HG03439 (cell line): ENCODE results near the gene CKMT1A.
A peak's percentile ranks its signal among the peaks of the same experiment; 100 is the strongest.
"Not testable (repeated sequence)": the region's sequence is repeated elsewhere in the genome, so short reads cannot be mapped to it uniquely, and the experiment has no call there.

ENCODE experiments used
- ATAC-seq: cut with Tn5 transposase; IDR thresholded peaks from one replicate; pipeline ENCODE4 v1.9.1; 2021; ENCODE audit warnings: mild to moderate bottlenecking, moderate library complexity; ENCODE audit not compliant: unreplicated experiment

Gene CKMT1A

GRCh38 chr15:43693148-43694022 lies at the start of gene CKMT1A:
CKMT1A (plus strand) TSS chr15:43693859; CDS start chr15:43694051, 192 bp downstream.
- not testable (repeated sequence) for ATAC-seq

- ATAC-seq: no peak
Measured at GRCh38 chr15:43648649-43649429, 44.8 kb upstream of the CKMT1A start, which contains the start of gene CATSPER2. CATSPER2 (minus strand) TSS chr15:43648844; CDS start chr15:43648061, 783 bp downstream.

DNA sequence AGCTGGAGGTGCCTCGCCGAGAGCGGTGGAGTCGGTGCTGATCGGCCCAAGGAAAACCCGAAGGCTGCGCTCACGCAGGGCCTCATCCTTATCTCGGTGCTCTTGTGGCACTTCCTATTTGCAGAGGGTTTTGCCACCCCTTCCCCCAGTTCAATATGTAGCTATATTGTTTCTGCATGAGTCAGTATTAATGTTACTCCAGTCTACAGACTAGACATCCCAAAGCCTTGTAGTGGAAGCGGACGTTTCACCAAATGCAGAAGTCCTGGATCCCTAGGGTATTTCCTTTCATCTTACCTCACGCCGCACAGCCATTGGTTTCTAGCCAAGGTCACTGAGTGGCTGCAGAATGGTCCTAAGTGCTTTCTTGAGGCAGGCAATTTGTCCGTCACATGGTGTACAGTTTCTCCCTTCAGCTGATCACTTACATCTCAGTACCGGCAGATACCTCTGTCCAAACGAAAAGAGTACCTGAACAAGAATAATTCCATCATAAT lies 44.2 kb upstream of the CKMT1A start:
- not testable (repeated sequence) for ATAC-seq

- ATAC-seq: not testable (repeated sequence)
Measured at GRCh38 chr15:43659727-43660126, 33.9 kb upstream of the CKMT1A start.

DNA sequence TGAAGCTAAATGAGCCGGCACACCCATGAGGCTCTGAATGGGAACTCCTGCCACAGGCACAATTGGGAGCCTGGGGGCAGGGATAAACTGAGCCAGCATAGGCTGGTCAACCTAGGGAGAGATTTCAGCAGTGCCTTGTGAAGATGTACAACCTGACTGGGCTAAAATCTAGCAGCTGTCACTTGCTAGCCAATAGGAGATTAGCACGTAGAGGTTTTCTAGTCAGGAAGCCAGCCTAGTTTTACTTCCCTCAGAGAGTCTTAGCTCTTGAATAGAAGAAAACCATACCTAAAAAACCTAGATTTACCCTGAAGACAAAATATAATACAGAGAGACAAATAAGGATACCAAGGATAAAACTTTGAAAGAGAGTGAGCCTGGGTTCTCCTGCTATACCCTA lies 31.4 kb upstream of the CKMT1A start:
- ATAC-seq: not testable (repeated sequence)

DNA sequence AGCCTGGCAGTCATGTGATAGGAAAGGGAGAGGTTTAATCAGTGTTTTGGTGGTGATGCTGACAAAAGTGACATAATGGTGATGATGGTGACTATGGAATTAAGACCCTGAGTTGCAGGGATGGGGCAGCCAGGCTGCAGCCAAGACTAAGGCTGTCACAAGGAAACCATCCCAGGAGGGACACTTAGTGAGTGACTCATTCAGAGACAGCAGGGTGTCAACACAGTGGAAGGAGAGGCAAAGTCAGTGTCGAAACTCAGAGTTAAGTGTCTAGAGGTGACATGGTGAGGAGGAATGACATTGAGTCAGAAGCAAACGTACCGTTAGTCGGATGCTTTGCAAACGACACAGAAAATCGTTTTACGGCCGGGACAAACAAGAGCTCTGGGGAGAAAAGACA lies 30.3 kb upstream of the CKMT1A start:
- ATAC-seq: not testable (repeated sequence)

- not testable (repeated sequence) for ATAC-seq
Measured at GRCh38 chr15:43666177-43666576, 27.5 kb upstream of the CKMT1A start.

DNA sequence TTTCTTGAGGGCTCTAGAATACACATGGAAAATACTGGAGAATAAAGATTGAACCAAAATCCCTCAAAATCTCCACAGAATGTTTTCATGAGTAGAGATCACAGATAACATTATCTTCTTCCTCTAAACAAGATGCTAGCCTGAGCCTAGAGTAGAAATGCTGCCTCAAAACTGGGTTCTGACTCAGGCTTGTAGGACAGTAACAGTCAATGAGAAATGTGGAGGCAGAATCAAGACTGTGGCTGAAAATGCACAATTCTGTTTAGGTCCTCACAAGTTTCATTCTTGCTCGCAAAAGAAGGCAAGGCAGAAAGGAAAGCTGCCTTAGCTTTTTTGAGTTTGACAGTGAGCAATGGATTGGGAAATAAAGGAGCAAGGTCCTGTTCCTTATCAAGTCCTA lies 19.5 kb upstream of the CKMT1A start:
- not testable (repeated sequence) for ATAC-seq

- ATAC-seq: peak; percentile 99
Measured at GRCh38 chr15:43689604-43690301, 3.9 kb upstream of the CKMT1A start.

- ATAC-seq: not testable (repeated sequence)
Measured at GRCh38 chr15:43692679-43693078, 980 bp upstream of the CKMT1A start.

DNA sequence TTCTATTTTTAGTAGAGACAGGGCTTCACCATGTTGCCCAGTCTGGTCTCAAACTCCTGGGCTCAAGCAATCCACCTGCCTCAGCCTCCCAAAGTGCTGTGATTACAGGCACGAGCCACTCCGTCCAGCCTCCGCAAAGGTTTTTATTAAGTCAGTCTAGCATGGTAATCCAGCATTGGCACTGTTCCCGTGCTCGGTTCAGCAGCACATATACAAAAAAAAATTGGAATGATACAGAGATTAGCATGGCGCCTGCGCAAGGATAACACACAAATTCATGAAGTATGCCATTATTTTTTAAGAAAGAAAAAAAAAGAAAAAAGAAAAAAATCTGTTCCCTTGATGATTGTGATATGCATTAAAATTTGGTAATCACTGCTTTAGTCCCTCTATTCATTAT lies 8.5 kb downstream of the CKMT1A start:
- ATAC-seq: no peak

GRCh38 chr15:43702701-43703424 lies 9.2 kb downstream of the CKMT1A start:
- ATAC-seq: no peak

GRCh38 chr15:43710431-43711131 lies 16.9 kb downstream of the CKMT1A start:
- ATAC-seq: not testable (repeated sequence)

DNA sequence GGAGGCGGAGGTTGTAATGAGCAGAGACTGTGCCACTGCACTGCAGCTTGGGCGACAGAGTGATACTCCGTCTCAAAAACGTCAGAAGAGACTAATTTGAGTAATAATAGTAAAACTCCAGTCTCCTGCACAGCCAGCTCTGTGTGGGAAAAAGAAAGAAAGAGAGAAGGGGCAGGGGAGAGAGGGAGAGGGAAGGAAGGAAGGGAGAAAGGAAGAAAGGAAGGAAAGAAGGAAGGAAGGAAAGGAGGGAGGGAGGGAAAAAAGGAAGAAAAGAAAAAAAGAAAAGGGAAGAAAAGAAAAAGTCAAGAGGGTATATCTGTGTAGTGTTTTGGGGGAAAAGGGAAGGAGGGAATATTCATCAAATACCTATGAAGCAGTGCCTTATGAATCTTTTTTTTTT lies 29.5 kb downstream of the CKMT1A start:
- no peak for ATAC-seq

- not testable (repeated sequence) for ATAC-seq
Measured at GRCh38 chr15:43726306-43726705, 32.6 kb downstream of the CKMT1A start.

DNA sequence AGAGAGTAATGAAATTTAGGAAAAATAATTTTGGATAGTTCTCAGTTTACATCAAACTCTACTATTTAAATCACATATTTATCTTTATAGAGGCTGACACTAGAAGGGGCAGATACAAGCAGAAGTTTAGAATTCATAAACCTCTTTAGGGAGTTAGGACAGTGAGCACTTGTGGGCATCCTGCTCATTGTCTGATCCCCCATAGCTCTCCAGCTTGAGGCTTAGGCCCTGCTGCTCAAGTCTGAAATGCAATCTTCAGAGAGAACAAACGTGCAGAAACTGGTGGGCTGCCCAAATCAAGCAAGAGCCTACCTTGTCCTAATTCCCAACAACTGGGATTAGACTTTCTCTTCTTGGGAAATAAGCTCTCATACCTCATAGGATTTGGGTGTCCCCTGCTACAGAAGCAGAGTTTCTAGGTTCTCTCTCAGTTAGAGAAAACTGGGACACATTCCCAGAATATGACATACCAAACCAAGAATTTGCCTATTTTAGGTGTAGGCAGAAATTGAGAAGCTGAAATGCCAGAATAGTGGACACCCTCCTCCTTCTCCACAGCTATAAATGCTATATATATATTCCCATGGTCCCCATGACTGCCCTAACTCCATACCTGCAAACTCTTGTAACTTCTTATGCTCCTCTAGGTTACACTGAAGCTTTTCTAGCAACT lies 34.5 kb downstream of the CKMT1A start:
- not testable (repeated sequence) for ATAC-seq

DNA sequence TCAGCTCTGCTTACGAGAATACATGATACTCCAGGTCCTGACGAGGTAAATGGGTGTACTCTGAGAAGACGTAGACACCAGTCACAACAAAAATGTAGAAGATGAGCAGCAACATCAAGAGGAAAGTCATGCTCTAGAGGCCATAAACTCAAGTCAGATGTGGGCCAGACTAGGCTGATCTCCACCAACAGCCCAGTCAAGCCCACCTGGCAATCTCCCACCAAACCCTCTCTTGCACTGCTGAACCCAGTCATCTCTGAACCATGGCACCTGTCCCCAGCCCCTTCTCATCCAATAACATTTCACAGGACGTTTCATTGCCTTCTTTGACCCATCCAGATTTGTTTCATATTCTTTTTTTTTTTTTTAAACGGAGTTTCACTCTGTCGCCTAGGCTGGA lies 41.8 kb downstream of the CKMT1A start:
- peak; percentile 44 for ATAC-seq

DNA sequence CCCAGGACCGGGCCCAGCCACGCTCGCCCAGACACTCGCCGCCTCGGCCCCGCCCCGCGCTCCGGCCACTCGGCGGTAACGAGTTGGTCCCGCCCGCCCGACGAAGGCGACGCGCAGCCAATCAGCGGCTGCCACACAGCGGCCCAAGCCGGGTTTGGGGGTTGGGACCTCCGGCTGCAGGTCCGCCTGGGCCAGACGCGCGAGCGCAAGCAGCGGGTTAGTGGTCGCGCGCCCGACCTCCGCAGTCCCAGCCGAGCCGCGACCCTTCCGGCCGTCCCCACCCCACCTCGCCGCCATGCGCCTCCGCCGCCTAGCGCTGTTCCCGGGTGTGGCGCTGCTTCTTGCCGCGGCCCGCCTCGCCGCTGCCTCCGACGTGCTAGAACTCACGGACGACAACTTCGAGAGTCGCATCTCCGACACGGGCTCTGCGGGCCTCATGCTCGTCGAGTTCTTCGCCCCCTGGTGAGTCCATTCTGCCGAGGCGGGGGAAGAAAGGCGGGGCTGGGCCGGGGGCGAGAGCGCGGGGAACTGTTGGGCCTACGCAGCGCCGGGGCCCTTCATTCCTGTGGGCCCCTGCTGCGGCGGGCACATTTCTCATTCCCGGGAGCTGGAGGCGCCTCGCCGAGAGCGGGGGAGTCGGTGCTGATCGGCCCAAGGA lies 52.7 kb downstream of the CKMT1A start, which contains the start of gene PDIA3:
PDIA3 (plus strand) TSS at position 194 of the 658 bp plus-strand sequence; CDS start at position 296, 102 bp downstream.
- peak; percentile 63 for ATAC-seq
